Hepatocyte (in vitro differentiated cells): Measurements from ENCODE around the gene SHANK3.

Experiments used
- CTCF ChIP-seq: fragments of 200-600 bp; sonication (generic); IDR thresholded peaks from 2 replicates; pipeline ENCODE4 v1.5.1; 2016; ENCODE audit warnings: antibody characterized with exemption, mild to moderate bottlenecking; ENCODE audit not compliant: poor library complexity
- EZH2 ChIP-seq: fragments of 200-600 bp; sonication (generic); IDR thresholded peaks from 2 replicates; pipeline ENCODE4 v1.6.1; 2016; ENCODE audit warnings: antibody characterized with exemption, mild to moderate bottlenecking, borderline replicate concordance
- EZH2phosphoT487 ChIP-seq: fragments of 200-600 bp; sonication (generic); IDR thresholded peaks from one replicate; pipeline ENCODE4 v1.6.1; 2018; ENCODE audit warnings: antibody characterized with exemption, mild to moderate bottlenecking, low read depth, moderate library complexity; ENCODE audit not compliant: unreplicated experiment, severe bottlenecking

GRCh38 chr22:50678651-50679521 is 6.3 kb downstream of the SHANK3 start:
- TF ChIP-seq EZH2: no peak
- no peak for TF ChIP-seq CTCF
- no peak for TF ChIP-seq EZH2phosphoT487
